Measurements from ENCODE around the gene MGARP. TPM values are rescaled to one million over a fixed set of nuclear protein-coding genes. Genes with fewer than 3 reads are reported as not detected.

MGARP gene
- total RNA-seq, 1 donor, result 7.6 TPM

DNA sequence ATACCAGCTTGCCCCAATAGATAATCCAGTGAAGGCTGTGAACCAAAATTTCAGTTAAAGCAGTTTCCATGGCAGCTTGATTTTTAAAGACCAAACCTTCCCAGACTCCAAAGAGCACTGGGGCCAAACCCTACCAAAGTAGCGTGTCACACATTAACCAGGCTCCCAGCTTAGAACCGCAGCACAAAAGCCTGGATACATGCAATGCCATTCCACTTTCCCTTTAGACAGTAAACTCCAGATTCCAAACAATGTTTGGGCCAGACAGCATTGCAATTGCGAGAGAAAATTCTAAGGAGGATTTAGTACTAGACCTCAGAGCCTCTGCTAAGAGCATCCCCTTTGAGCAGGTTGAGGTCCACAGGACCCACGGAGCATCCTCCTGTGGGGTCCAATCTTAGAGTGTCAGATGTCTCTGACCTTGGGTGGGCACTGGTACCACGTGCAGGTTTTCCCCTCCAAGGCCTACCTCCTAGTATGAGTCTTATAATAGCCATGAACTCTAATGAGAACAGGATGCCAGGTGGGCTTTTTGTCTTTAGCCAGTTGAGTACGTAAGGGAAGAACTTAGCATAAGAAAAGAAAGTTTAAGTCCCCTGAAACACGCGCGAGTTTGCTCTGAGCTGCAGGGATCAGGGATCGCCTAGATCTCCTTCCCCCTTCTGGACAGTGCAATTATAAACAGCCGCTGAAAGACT, 38.8 kb downstream of the MGARP start:
- no peak overlapping the region for H3K27ac ChIP-seq (ENCODE audit: low read depth, low read length)
- no peaks in the 10 kb centered on the region for H3K79me2 ChIP-seq (ENCODE audit: insufficient read depth, low read length)
- no peak overlapping the region for H3K4me3 ChIP-seq (ENCODE audit: insufficient read depth, low read length)
- H3K36me3 ChIP-seq (ENCODE audit: insufficient read depth, low read length), result no peaks in the 10 kb centered on the region
- no peak overlapping the region for H2AFZ ChIP-seq (ENCODE audit: low read length)
- no peaks in the 10 kb centered on the region for H3K27me3 ChIP-seq (ENCODE audit: insufficient read depth, low read length)
- H4K20me1 ChIP-seq (ENCODE audit: insufficient read depth, low read length), result no peaks in the 10 kb centered on the region
- H3K9me3 ChIP-seq (ENCODE audit: low read depth, low read length), result no peaks in the 10 kb centered on the region
- H3K4me2 ChIP-seq (ENCODE audit: insufficient read depth, low read length), result no peak overlapping the region
- H3K4me1 ChIP-seq (ENCODE audit: insufficient read depth, low read length), result peaks cover 41% of the 10 kb centered on the region
- no peak for DNase-seq (ENCODE audit: insufficient read length, low spot score, missing footprints)
- TF ChIP-seq, protein P1, sequence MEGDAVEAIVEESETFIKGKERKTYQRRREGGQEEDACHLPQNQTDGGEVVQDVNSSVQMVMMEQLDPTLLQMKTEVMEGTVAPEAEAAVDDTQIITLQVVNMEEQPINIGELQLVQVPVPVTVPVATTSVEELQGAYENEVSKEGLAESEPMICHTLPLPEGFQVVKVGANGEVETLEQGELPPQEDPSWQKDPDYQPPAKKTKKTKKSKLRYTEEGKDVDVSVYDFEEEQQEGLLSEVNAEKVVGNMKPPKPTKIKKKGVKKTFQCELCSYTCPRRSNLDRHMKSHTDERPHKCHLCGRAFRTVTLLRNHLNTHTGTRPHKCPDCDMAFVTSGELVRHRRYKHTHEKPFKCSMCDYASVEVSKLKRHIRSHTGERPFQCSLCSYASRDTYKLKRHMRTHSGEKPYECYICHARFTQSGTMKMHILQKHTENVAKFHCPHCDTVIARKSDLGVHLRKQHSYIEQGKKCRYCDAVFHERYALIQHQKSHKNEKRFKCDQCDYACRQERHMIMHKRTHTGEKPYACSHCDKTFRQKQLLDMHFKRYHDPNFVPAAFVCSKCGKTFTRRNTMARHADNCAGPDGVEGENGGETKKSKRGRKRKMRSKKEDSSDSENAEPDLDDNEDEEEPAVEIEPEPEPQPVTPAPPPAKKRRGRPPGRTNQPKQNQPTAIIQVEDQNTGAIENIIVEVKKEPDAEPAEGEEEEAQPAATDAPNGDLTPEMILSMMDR (IDR thresholded peaks at IDR 0.05; ENCODE audit: extremely low read depth, low read depth, low read length), result no peak

DNA sequence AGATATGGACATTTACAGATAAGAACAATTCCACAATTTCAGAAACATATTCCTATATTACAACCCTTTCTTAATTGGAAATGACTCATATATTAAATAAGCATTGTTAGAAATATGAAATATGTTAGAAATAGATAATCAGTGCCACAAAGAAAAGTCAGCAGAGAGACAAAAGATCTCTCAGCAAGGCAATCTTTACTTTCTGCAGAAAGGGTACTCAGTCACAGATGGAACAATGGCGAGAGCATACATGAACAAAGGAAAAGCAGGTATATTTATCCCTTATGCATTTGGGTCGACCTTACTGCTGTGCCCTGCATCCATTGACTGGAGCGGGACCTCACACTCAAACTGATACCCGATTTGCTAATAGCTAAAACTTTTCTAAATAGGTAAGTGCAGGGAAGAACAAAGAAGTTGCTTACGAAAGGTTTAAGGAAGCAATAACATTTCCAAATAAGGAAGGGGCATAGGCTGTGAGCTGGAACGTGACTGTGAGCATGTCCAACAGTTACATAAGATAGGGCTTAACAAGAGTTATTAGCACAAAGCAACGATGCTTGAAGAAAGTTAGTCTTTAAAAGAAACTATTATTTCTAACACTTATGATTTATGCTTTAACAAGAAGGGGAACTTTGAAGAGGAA, 40.8 kb downstream of the MGARP start:
- TF ChIP-seq, protein P1 (IDR thresholded peaks at IDR 0.05; ENCODE audit: extremely low read depth, low read depth, low read length), result no peak
- H2AFZ ChIP-seq (ENCODE audit: low read length), result no peak overlapping the region
- peak; percentile 23 for DNase-seq (ENCODE audit: insufficient read length, low spot score, missing footprints)
- no peaks in the 10 kb centered on the region for H3K27me3 ChIP-seq (ENCODE audit: insufficient read depth, low read length)
- no peak overlapping the region for H3K4me2 ChIP-seq (ENCODE audit: insufficient read depth, low read length)
- no peaks in the 10 kb centered on the region for H3K36me3 ChIP-seq (ENCODE audit: insufficient read depth, low read length)
- no peaks in the 10 kb centered on the region for H4K20me1 ChIP-seq (ENCODE audit: insufficient read depth, low read length)
- peaks cover 23% of the 10 kb centered on the region for H3K4me1 ChIP-seq (ENCODE audit: insufficient read depth, low read length)
- no peaks in the 10 kb centered on the region for H3K9me3 ChIP-seq (ENCODE audit: low read depth, low read length)
- no peak overlapping the region for H3K27ac ChIP-seq (ENCODE audit: low read depth, low read length)
- H3K4me3 ChIP-seq (ENCODE audit: insufficient read depth, low read length), result no peak overlapping the region
- no peaks in the 10 kb centered on the region for H3K79me2 ChIP-seq (ENCODE audit: insufficient read depth, low read length)

- H4K20me1 ChIP-seq (ENCODE audit: insufficient read depth, low read length), result no peaks in the 10 kb centered on the region
- no peak overlapping the region for H2AFZ ChIP-seq (ENCODE audit: low read length)
- H3K9me3 ChIP-seq (ENCODE audit: low read depth, low read length), result no peaks in the 10 kb centered on the region
- no peaks in the 10 kb centered on the region for H3K36me3 ChIP-seq (ENCODE audit: insufficient read depth, low read length)
- H3K4me3 ChIP-seq (ENCODE audit: insufficient read depth, low read length), result no peak overlapping the region
- TF ChIP-seq, protein P1 (IDR thresholded peaks at IDR 0.05; ENCODE audit: extremely low read depth, low read depth, low read length), result no peak
- no peaks in the 10 kb centered on the region for H3K79me2 ChIP-seq (ENCODE audit: insufficient read depth, low read length)
- no peak overlapping the region for H3K4me2 ChIP-seq (ENCODE audit: insufficient read depth, low read length)
- no peak overlapping the region for H3K27ac ChIP-seq (ENCODE audit: low read depth, low read length)
- no peaks in the 10 kb centered on the region for H3K27me3 ChIP-seq (ENCODE audit: insufficient read depth, low read length)
- DNase-seq (ENCODE audit: insufficient read length, low spot score, missing footprints), result no peak
- H3K4me1 ChIP-seq (ENCODE audit: insufficient read depth, low read length), result no peaks in the 10 kb centered on the region
Measured at GRCh38 chr4:139234253-139234652, 45.8 kb downstream of the MGARP start.

DNA sequence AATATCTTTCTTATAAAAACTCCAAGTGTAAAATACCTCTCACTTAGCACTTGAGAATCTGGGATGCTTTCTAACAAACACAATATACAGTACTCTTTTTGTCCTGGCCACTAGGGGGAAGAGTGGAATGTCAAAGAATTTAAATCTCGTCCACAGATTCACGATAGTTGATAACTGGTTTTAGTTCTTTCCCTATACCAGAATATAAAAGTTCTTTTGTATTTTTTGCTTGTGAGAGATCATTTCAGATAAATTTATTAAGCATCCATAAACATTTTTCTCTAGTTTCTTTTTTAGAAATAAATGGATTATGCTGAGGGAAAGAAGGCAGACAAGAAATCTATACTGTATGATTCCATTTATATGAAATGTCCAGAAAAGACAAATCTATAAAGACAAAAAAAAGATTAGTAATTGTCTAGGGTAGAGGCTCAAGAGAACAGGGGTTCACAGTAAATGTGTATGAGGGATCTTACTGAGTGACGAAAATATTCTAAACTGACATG, 50.4 kb downstream of the MGARP start:
- TF ChIP-seq, protein P1 (IDR thresholded peaks at IDR 0.05; ENCODE audit: extremely low read depth, low read depth, low read length), result peak; percentile 71
- H3K79me2 ChIP-seq (ENCODE audit: insufficient read depth, low read length), result no peaks in the 10 kb centered on the region
- no peak overlapping the region for H3K27ac ChIP-seq (ENCODE audit: low read depth, low read length)
- H4K20me1 ChIP-seq (ENCODE audit: insufficient read depth, low read length), result no peaks in the 10 kb centered on the region
- no peaks in the 10 kb centered on the region for H3K4me1 ChIP-seq (ENCODE audit: insufficient read depth, low read length)
- H3K27me3 ChIP-seq (ENCODE audit: insufficient read depth, low read length), result no peaks in the 10 kb centered on the region
- H3K9me3 ChIP-seq (ENCODE audit: low read depth, low read length), result no peaks in the 10 kb centered on the region
- H3K36me3 ChIP-seq (ENCODE audit: insufficient read depth, low read length), result no peaks in the 10 kb centered on the region
- H3K4me3 ChIP-seq (ENCODE audit: insufficient read depth, low read length), result no peak overlapping the region
- no peak for DNase-seq (ENCODE audit: insufficient read length, low spot score, missing footprints)
- H3K4me2 ChIP-seq (ENCODE audit: insufficient read depth, low read length), result no peak overlapping the region
- H2AFZ ChIP-seq (ENCODE audit: low read length), result peak overlapping the region; percentile 2
